Measurements from ENCODE around the gene CERS4.

- TF ChIP-seq EP300 (IDR thresholded peaks at IDR 0.05) (no peak), CTCF (IDR thresholded peaks at IDR 0.05) (no peak), POLR2AphosphoS5 (IDR thresholded peaks at IDR 0.05) (no peak)
These were observed 14.5 kb upstream of the CERS4 start for GRCh38 chr19:8194528-8195267.

Measured in upper lobe of left lung (tissue), 4 donors.